ENCODE measurements around the gene MAP3K10.

The MAP3K10 gene

DNA sequence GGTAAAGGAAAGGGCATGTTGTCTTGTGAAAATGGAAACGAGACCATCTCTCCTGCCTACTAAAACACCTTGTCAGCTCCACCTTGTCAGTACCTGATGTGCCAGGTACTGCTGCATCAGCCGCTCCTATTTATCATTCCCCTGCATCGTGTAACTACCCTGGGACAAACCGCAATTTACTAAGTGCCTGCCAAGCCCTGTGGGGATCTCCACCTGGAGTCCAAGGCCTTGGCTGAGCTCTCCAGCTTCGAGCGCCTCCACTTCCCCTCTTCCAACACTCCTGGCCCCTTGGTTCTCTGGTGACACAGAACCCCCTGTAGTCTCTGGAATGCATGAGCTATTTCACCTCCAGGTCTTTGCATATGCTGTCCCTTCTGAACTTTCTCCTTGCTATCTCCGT is 61.2 kb downstream of the MAP3K10 start:
- TF ChIP-seq, protein P1, sequence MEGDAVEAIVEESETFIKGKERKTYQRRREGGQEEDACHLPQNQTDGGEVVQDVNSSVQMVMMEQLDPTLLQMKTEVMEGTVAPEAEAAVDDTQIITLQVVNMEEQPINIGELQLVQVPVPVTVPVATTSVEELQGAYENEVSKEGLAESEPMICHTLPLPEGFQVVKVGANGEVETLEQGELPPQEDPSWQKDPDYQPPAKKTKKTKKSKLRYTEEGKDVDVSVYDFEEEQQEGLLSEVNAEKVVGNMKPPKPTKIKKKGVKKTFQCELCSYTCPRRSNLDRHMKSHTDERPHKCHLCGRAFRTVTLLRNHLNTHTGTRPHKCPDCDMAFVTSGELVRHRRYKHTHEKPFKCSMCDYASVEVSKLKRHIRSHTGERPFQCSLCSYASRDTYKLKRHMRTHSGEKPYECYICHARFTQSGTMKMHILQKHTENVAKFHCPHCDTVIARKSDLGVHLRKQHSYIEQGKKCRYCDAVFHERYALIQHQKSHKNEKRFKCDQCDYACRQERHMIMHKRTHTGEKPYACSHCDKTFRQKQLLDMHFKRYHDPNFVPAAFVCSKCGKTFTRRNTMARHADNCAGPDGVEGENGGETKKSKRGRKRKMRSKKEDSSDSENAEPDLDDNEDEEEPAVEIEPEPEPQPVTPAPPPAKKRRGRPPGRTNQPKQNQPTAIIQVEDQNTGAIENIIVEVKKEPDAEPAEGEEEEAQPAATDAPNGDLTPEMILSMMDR (IDR thresholded peaks at IDR 0.05; ENCODE audit: unreplicated experiment in 3 of 3), result no peak
- no peaks in the 10 kb centered on the region for H3K27me3 Mint-ChIP-seq (ENCODE audit: low read depth)
- H3K36me3 Mint-ChIP-seq (ENCODE audit: low read depth), result peaks cover 51% of the 10 kb centered on the region
- peaks cover 26% of the 10 kb centered on the region for H3K4me1 Mint-ChIP-seq
- no peak overlapping the region for H3K4me3 Mint-ChIP-seq
- no peaks in the 10 kb centered on the region for H3K9me3 Mint-ChIP-seq
- H3K27ac Mint-ChIP-seq, result peak overlapping the region in 1 of 3 experiments; percentile 48

DNA sequence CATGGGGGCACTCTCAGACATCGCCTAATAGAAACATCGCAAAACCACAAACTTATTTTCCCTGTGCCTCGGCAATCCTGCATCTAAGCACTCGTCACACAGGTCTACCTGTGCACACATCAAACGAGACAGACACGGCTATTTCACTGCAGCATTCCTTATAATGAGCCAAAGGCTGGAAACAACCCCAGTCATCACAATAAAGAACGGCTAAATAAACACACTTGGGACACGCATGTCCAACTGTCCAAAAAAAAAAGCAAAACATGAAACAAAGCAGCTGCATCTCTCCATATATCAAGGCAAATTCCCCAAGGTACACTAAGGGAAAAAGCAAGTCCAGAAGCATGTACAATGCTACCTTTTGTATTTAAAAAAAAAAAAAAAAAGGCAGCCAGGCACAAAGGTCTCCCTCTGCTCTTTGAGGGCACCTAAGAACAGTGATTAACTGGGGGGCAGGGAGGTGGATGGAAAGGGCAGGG is 62.4 kb downstream of the MAP3K10 start:
- Mint-ChIP-seq H3K4me3 (no peak overlapping the region), H3K9me3 (no peaks in the 10 kb centered on the region), H3K27ac (peak overlapping the region; percentile 57 to 74 (median 64)), H3K4me1 (peaks cover 30% of the 10 kb centered on the region), H3K36me3 (ENCODE audit: low read depth) (peaks cover 52% of the 10 kb centered on the region), H3K27me3 (ENCODE audit: low read depth) (no peaks in the 10 kb centered on the region)
- TF ChIP-seq, protein P1 (IDR thresholded peaks at IDR 0.05; ENCODE audit: unreplicated experiment in 3 of 3), result no peak

DNA sequence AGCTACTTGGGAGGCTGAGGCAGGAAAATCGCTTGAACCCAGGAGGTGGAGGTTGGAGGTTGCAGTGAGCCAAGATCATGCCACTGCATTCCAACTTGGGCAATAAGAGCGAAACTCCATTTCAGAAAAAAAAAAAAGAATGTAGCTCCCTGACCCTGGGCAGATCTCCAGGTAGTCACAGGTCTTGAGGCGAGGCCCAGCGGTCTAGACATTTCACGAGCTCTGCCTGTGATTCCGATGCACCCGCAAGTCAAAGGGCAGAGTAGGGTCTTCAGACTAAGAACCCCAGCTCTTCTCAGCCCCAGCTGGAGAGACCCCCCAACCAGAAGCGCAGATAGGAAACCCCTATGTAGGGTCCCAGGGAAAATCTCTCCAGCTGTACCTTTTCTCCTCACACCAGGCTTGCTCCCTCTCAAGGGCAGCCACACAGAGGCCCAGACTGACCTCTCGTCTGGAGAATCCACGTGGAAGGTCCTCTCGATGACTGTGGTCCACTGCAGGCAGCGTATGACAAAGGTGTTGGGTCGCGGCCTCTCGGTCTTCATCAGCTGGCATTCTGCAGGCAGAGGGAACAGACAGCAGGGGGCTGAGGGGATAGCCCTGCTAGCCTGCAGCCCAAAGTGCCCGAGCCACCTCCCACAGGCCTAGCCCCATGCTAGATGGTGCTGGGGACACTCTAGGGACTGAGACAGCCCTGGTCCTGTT is 63.6 kb downstream of the MAP3K10 start:
- Mint-ChIP-seq H3K36me3 (ENCODE audit: low read depth) (peaks cover 55% of the 10 kb centered on the region), H3K9me3 (no peaks in the 10 kb centered on the region), H3K4me3 (no peak overlapping the region), H3K27me3 (ENCODE audit: low read depth) (no peaks in the 10 kb centered on the region), H3K4me1 (peaks cover 32% of the 10 kb centered on the region), H3K27ac (no peak overlapping the region)
- TF ChIP-seq, protein P1 (IDR thresholded peaks at IDR 0.05; ENCODE audit: unreplicated experiment in 3 of 3), result no peak

DNA sequence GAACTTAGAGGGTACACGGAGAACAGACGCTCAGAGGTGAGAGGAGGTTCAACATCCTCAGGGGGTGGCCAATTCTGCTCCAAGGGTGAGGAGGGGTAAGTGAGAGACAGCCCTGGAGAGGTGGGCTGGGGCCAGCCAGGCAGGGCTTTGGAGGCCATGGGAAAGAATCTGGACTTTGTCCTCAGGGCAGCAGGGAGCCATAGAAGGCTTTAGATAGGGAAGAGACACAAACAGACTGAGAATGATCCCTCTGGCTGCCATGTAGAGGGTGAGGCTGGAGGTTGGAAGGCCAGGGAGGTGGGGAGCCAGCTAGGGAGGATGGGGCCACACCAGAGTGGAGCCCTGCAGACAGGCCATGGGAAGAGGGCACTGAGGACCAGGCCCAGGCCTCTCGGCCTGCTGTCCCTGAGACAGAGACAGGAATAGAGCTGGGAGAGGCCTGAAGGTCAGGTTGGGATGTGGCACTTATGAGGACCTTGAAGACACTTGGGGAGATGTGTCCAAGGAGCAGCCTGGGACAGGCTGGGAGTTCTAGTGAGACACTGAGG is 64.5 kb downstream of the MAP3K10 start:
- H3K27ac Mint-ChIP-seq, result no peak overlapping the region
- H3K36me3 Mint-ChIP-seq (ENCODE audit: low read depth), result peaks cover 54% of the 10 kb centered on the region
- no peak overlapping the region for H3K4me3 Mint-ChIP-seq
- H3K9me3 Mint-ChIP-seq, result no peaks in the 10 kb centered on the region
- TF ChIP-seq, protein P1 (IDR thresholded peaks at IDR 0.05; ENCODE audit: unreplicated experiment in 3 of 3), result no peak
- no peaks in the 10 kb centered on the region for H3K27me3 Mint-ChIP-seq (ENCODE audit: low read depth)
- peaks cover 29% of the 10 kb centered on the region for H3K4me1 Mint-ChIP-seq

DNA sequence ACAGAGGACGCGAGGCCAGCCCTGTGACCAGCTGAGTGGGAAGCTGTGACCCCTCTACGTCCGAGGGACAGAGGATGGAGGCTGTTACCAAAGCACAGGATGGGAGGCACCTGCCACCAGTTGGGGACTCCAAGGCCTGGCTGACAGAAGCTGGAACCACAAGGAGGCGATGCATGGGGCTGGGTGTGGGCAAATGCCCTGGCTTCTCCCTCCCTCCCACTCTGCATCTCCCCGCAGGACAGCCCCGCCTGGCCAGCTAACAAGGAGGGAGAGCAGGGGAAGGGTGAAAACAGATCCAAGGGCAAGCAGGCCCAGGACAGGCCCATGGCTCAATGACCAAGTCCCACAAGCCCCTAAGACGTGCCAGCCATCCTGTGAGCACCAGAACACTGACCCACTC is 65.3 kb downstream of the MAP3K10 start:
- Mint-ChIP-seq H3K4me1 (peaks cover 29% of the 10 kb centered on the region), H3K9me3 (no peaks in the 10 kb centered on the region), H3K27ac (no peak overlapping the region), H3K27me3 (ENCODE audit: low read depth) (no peaks in the 10 kb centered on the region), H3K4me3 (no peak overlapping the region), H3K36me3 (ENCODE audit: low read depth) (peaks cover 57% of the 10 kb centered on the region)
- TF ChIP-seq, protein P1 (IDR thresholded peaks at IDR 0.05; ENCODE audit: unreplicated experiment in 3 of 3), result no peak

DNA sequence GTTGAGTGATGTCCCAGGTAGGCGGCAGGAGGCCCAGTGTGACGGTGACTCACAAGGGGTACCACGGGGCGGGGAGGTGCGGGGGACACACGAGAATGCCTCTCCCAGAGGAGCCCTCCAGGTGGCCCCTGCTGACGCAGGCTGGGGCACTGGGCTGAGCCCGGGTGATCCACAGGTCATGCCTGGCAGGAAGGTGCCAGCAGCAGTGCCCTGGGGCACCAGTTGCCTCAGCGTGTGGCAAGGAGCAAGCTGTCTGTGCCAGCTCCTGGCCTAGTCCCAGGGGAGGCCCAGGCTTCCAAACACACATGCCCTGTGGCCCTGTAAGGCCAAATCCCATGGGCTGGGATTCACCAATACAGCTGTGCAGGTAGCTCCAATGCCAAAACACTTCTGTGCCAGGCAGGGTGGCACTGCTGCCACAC is 65.9 kb downstream of the MAP3K10 start:
- peaks cover 29% of the 10 kb centered on the region for H3K4me1 Mint-ChIP-seq
- no peak overlapping the region for H3K27ac Mint-ChIP-seq
- peaks cover 55% of the 10 kb centered on the region for H3K36me3 Mint-ChIP-seq (ENCODE audit: low read depth)
- H3K27me3 Mint-ChIP-seq (ENCODE audit: low read depth), result no peaks in the 10 kb centered on the region
- H3K9me3 Mint-ChIP-seq, result no peaks in the 10 kb centered on the region
- no peak overlapping the region for H3K4me3 Mint-ChIP-seq
- TF ChIP-seq, protein P1 (IDR thresholded peaks at IDR 0.05; ENCODE audit: unreplicated experiment in 3 of 3), result no peak

Data from nephron (organoid).